HCT116 (cell line): ENCODE measurements around the gene TOX3. TPM values are rescaled to one million over a fixed set of nuclear protein-coding genes. Genes with fewer than 3 reads are reported as not detected.

Source experiments
- ATAC-seq: fragments of 200-7000 bp; cut with Tn5 transposase; 2 replicates; pipeline ENCODE4 v1.9.1; 2020; ENCODE audit warnings: mild to moderate bottlenecking, moderate library complexity
- BruUV-seq: library from RNA; stranded (reverse); fragments of 400-500 nt; replicated peaks from 2 replicates; lab custom pipeline; 2021; lab: Mats Ljungman, UMichigan
- CTCF ChIA-PET: fragments of 300-600 bp; sonication (Branson Sonifier 250); formaldehyde crosslinking; loops from one replicate; lab custom pipeline; 2021; ENCODE audit warnings: antibody characterized with exemption; lab: Charles Lee
- POLR2A ChIA-PET: fragments of 300-600, 350-600 bp; sonication (Branson Sonifier 250); formaldehyde crosslinking; loops from one replicate; lab custom pipeline; 2021; ENCODE audit warnings: antibody characterized with exemption; lab: Charles Lee
- RAD21 ChIA-PET, 2 experiments: fragments of 300-600 bp; sonication (Branson Sonifier 250); formaldehyde crosslinking; loops; one replicate each; lab custom pipeline; 2023; ENCODE audit warnings: low total read pairs in 2 of 2; ENCODE audit not compliant: uncharacterized antibody in 2 of 2, unreplicated experiment in 2 of 2, low non-redundant PET in 1 of 2; lab: Charles Lee
- DNase-seq: peaks from one replicate; pipeline ENCODE4 v3.0.0-alpha.2; 2010; ENCODE audit warnings: low read depth, low spot score
- H2AFZ ChIP-seq: fragments of 200-600 bp; shearing (Covaris generic), sonication (generic); 2 replicates; pipeline ENCODE4 v1.6.1; 2017; ENCODE audit warnings: low read depth, mixed run types, mixed read lengths, antibody characterized with exemption, low read length; ENCODE audit not compliant: poor library complexity, severe bottlenecking
- H3K27ac ChIP-seq: 2 replicates; pipeline ENCODE4 v1.5.1; 2012; ENCODE audit warnings: low read depth, low read length
- H3K27me3 ChIP-seq: fragments of 200-600 bp; sonication (generic); 2 replicates; pipeline ENCODE4 v1.6.1; 2016; ENCODE audit warnings: mixed run types, low read length, mixed read lengths; ENCODE audit not compliant: insufficient read depth
- H3K36me3 ChIP-seq, 2 experiments: fragments of 200-500 bp in 1 of 2; fragments of 200-600 bp in 1 of 2; sonication (Bioruptor generic) in 1 of 2; sonication (generic) in 1 of 2; 2 replicates each; pipeline versions ENCODE4 v1.5.1 to v1.6.1; 2014 to 2016; ENCODE audit warnings: low read length in 2 of 2, inconsistent platforms in 1 of 2, mixed read lengths in 1 of 2, mixed run types in 1 of 2; ENCODE audit not compliant: insufficient read depth in 2 of 2, control insufficient read depth in 1 of 2
- H3K4me1 ChIP-seq, 2 experiments: fragments of 200-600 bp in 1 of 2; sonication (generic) in 1 of 2; 2 replicates each; pipeline versions ENCODE4 v1.5.1 to v1.6.1; 2012 to 2017; ENCODE audit warnings: low read length in 2 of 2, inconsistent platforms in 1 of 2, mild to moderate bottlenecking in 1 of 2, mixed read lengths in 1 of 2, mixed run types in 1 of 2, moderate library complexity in 1 of 2; ENCODE audit not compliant: insufficient read depth in 2 of 2, control insufficient read depth in 1 of 2
- H3K4me2 ChIP-seq: fragments of 200-600 bp; sonication (generic); 2 replicates; pipeline ENCODE4 v1.6.1; 2017; ENCODE audit warnings: mixed run types, low read length, mixed read lengths
- H3K4me3 ChIP-seq, 2 experiments: fragments of 200-600 bp in 1 of 2; sonication (generic) in 1 of 2; replicated peaks in 1 of 2; 2 replicates each; pipeline ENCODE4 v1.5.1; 2011 to 2016; ENCODE audit warnings: low read length in 2 of 2, control low read depth in 1 of 2, low read depth in 1 of 2, mild to moderate bottlenecking in 1 of 2, mixed read lengths in 1 of 2, mixed run types in 1 of 2
- H3K79me2 ChIP-seq: fragments of 200-600 bp; sonication (generic); 2 replicates; pipeline ENCODE4 v1.6.1; 2017; ENCODE audit warnings: mild to moderate bottlenecking, mixed run types, low read length, moderate library complexity, mixed read lengths; ENCODE audit not compliant: insufficient read depth
- H3K9ac ChIP-seq: fragments of 200-600 bp; sonication (generic); 2 replicates; pipeline ENCODE4 v1.6.1; 2016; ENCODE audit warnings: low read length, mixed read lengths
- H3K9me2 ChIP-seq: fragments of 200-600 bp; sonication (generic), shearing (Covaris generic); 2 replicates; pipeline ENCODE4 v1.6.1; 2017; ENCODE audit warnings: mixed run types, mild to moderate bottlenecking, moderate library complexity; ENCODE audit not compliant: insufficient read depth
- H3K9me3 ChIP-seq, 2 experiments: fragments of 200-500 bp in 1 of 2; fragments of 200-600 bp in 1 of 2; sonication (Bioruptor generic) in 1 of 2; sonication (generic) in 1 of 2; 2 replicates each; pipeline ENCODE4 v1.6.1; 2014 to 2017; ENCODE audit warnings: low read length in 2 of 2, mixed read lengths in 2 of 2, inconsistent platforms in 1 of 2, low read depth in 1 of 2, mild to moderate bottlenecking in 1 of 2, mixed run types in 1 of 2, moderate library complexity in 1 of 2; ENCODE audit not compliant: control insufficient read depth in 1 of 2, insufficient read depth in 1 of 2
- H4K20me1 ChIP-seq: fragments of 200-600 bp; sonication (generic), shearing (Covaris generic); 2 replicates; pipeline ENCODE4 v1.6.1; 2017; ENCODE audit warnings: mixed run types, mild to moderate bottlenecking, moderate library complexity; ENCODE audit not compliant: insufficient read depth
- ATF3 ChIP-seq: IDR thresholded peaks from 2 replicates; pipeline ENCODE4 v1.6.1; 2012
- CBX3 ChIP-seq: IDR thresholded peaks from 2 replicates; pipeline ENCODE4 v1.6.1; 2012; ENCODE audit warnings: low read depth
- CEBPB ChIP-seq: IDR thresholded peaks from 2 replicates; pipeline ENCODE4 v1.6.1; 2012; ENCODE audit warnings: low read depth
- CTCF ChIP-seq, 3 experiments: fragments of 200-600 bp in 1 of 3; sonication (generic) in 1 of 3; IDR thresholded peaks in 2 of 3; conservative IDR thresholded peaks in 1 of 3; 2 replicates each; pipeline ENCODE4 v1.5.1; 2012 to 2017; ENCODE audit warnings: low read depth in 2 of 3, low read length in 2 of 3, antibody characterized with exemption in 1 of 3, borderline replicate concordance in 1 of 3, control low read depth in 1 of 3, mild to moderate bottlenecking in 1 of 3, mixed read lengths in 1 of 3, mixed run types in 1 of 3, moderate library complexity in 1 of 3; ENCODE audit not compliant: insufficient read depth in 1 of 3
- EGR1 ChIP-seq: IDR thresholded peaks from 2 replicates; pipeline ENCODE4 v1.6.1; 2012; ENCODE audit warnings: low read depth
- EZH2 ChIP-seq: fragments of 200-600 bp; sonication (generic); IDR thresholded peaks from 2 replicates; pipeline ENCODE4 v1.6.1; 2017; ENCODE audit warnings: antibody characterized with exemption, mixed run types
- EZH2phosphoT487 ChIP-seq: fragments of 200-600 bp; IDR thresholded peaks from 2 replicates; pipeline ENCODE4 v1.6.1; 2018; ENCODE audit warnings: antibody characterized with exemption, borderline replicate concordance
- MAX ChIP-seq: IDR thresholded peaks from 2 replicates; pipeline ENCODE4 v1.6.1; 2012
- POLR2A ChIP-seq: IDR thresholded peaks from 2 replicates; pipeline ENCODE4 v1.7.0; 2011; ENCODE audit warnings: borderline replicate concordance; ENCODE audit not compliant: insufficient read depth, insufficient read length; ENCODE audit errors: extremely low read depth
- POLR2AphosphoS5 ChIP-seq: IDR thresholded peaks from 2 replicates; pipeline ENCODE4 v1.6.1; 2011; ENCODE audit warnings: mild to moderate bottlenecking, low read depth, low read length, moderate library complexity
- RAD21 ChIP-seq: IDR thresholded peaks from 2 replicates; pipeline ENCODE4 v1.6.1; 2012; ENCODE audit warnings: low read depth, mild to moderate bottlenecking
- REST ChIP-seq: IDR thresholded peaks from 2 replicates; pipeline ENCODE4 v1.6.1; 2012; ENCODE audit warnings: low read depth
- SIN3A ChIP-seq: IDR thresholded peaks from 2 replicates; pipeline ENCODE4 v1.6.1; 2012; ENCODE audit warnings: low read depth
- SP1 ChIP-seq: IDR thresholded peaks from 2 replicates; pipeline ENCODE4 v1.6.1; 2012; ENCODE audit warnings: low read depth
- TCF7L2 ChIP-seq: IDR thresholded peaks from 2 replicates; pipeline ENCODE4 v1.7.0; 2011; ENCODE audit warnings: borderline replicate concordance, inconsistent platforms; ENCODE audit not compliant: insufficient read depth, insufficient read length; ENCODE audit errors: extremely low read depth
- ZFX ChIP-seq: fragments of 450-650 bp; IDR thresholded peaks from 2 replicates; pipeline ENCODE4 v1.6.1; 2017
- ZNF274 ChIP-seq: fragments of 200-500 bp; sonication (Bioruptor generic); IDR thresholded peaks from 2 replicates; pipeline ENCODE4 v1.6.1; 2014; ENCODE audit warnings: mild to moderate bottlenecking, low read depth, low read length, inconsistent platforms
- intact Hi-C: fragments of 100-400 bp; cut with micrococcal nuclease; formaldehyde crosslinking; loops from 2 replicates; pipeline ENCODE4 v1.10.0; 2022
- total RNA-seq: library from RNA; stranded (reverse); gene quantifications from one replicate; pipeline ENCODE4 v1.2.1, GENCODE V29; 2021; ENCODE audit not compliant: unreplicated experiment

The TOX3 gene
- total RNA-seq, 1 experiment from 2014 or later = not detected

- no peak overlapping the region for H3K4me2 ChIP-seq
- intact Hi-C loops = no loop called here
- RAD21 ChIA-PET = no interaction called here
- CTCF ChIA-PET = no interaction called here
- no peak overlapping the region for H3K27ac ChIP-seq
- no peaks in the 10 kb centered on the region for H4K20me1 ChIP-seq
- H3K4me1 ChIP-seq = no peaks in the 10 kb centered on the region
- no peak for DNase-seq
- H3K36me3 ChIP-seq = no peaks in the 10 kb centered on the region
- TF ChIP-seq POLR2AphosphoS5 (no peak), EGR1 (no peak)
- TF ChIP-seq, all 23 proteins: peak for 0
- peaks cover 0 to 6% of the 10 kb centered on the region in 2 experiments; a peak in 2 of 4 replicates for H3K9me3 ChIP-seq
- no peak overlapping the region for H3K4me3 ChIP-seq
- no peaks in the 10 kb centered on the region for H3K79me2 ChIP-seq
- H2AFZ ChIP-seq = no peak overlapping the region
- POLR2A ChIA-PET = no interaction called here
- H3K9ac ChIP-seq = no peak overlapping the region
- H3K27me3 ChIP-seq = no peaks in the 10 kb centered on the region
- H3K9me2 ChIP-seq = no peaks in the 10 kb centered on the region
- ATAC-seq = no peak
- BruUV-seq = no TSS peak
Measured at GRCh38 chr16:52434224-52434623, 112.7 kb downstream of the TOX3 start.

GRCh38 chr16:52433643-52434042 is 113.3 kb downstream of the TOX3 start:
- H3K27me3 ChIP-seq = no peaks in the 10 kb centered on the region
- ChIA-PET POLR2A (no interaction called here), RAD21 (no interaction called here), CTCF (no interaction called here)
- intact Hi-C loops = no loop called here
- H3K4me1 ChIP-seq = no peaks in the 10 kb centered on the region
- no peak for ATAC-seq
- no peaks in the 10 kb centered on the region for H4K20me1 ChIP-seq
- H2AFZ ChIP-seq = no peak overlapping the region
- no peak overlapping the region for H3K9ac ChIP-seq
- BruUV-seq = no TSS peak
- no peaks in the 10 kb centered on the region for H3K79me2 ChIP-seq
- peaks cover 0 to 6% of the 10 kb centered on the region in 2 experiments; a peak in 2 of 4 replicates for H3K9me3 ChIP-seq
- no peaks in the 10 kb centered on the region for H3K36me3 ChIP-seq
- no peak overlapping the region for H3K27ac ChIP-seq
- TF ChIP-seq RAD21 = no peak
- no peak for TF ChIP-seq ATF3
- TF ChIP-seq EZH2phosphoT487 = no peak
- no peak for TF ChIP-seq ZNF274
- no peak for TF ChIP-seq SP1
- TF ChIP-seq EZH2 = no peak
- TF ChIP-seq CTCF (IDR thresholded peaks at IDR 0.05 in 2 of 3, conservative IDR thresholded peaks at IDR 0.05 in 1 of 3; ENCODE audit: borderline replicate concordance in 1 of 3, insufficient read depth in 1 of 3, low read depth in 2 of 3, low read length in 2 of 3) = no peak
- TF ChIP-seq ZFX = no peak
- no peak for TF ChIP-seq REST
- no peak for TF ChIP-seq CEBPB
- no peak for TF ChIP-seq SIN3A
- no peak for TF ChIP-seq CBX3
- no peak for TF ChIP-seq EGR1
- no peak for TF ChIP-seq MAX
- TF ChIP-seq TCF7L2 = no peak
- TF ChIP-seq POLR2A = no peak
- H3K9me2 ChIP-seq = no peaks in the 10 kb centered on the region
- no peak overlapping the region for H3K4me2 ChIP-seq
- no peak for DNase-seq
- H3K4me3 ChIP-seq = no peak overlapping the region
